HG02981 (cell line): ENCODE data around the gene NTRK3.
"Not testable (repeated sequence)": the region's sequence is repeated elsewhere in the genome, so short reads cannot be mapped to it uniquely, and the experiment has no call there.

Experiments
- ATAC-seq: cut with Tn5 transposase; IDR thresholded peaks from one replicate; pipeline ENCODE4 v1.9.1; 2021; ENCODE audit warnings: mild to moderate bottlenecking, moderate library complexity; ENCODE audit not compliant: unreplicated experiment

Gene NTRK3

DNA sequence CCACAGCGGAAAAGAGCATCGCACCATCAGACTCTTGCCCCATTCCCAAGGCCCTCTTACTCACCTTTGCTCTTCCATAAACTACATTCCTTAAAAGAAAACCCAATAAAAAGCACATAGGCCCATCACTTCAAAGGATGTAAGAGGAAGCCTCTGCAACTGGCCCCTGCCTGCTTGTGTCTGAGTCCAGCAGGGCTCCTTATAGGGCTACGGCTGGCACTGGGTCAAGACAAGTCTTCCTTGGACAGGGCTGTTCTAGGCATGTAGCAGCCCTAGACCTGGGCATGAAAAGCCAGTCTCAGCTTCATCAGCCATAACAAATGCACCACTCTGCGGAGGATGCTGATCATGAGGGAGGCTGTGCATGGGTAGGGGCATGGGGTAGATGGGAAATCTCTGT lies 218.3 kb downstream of the NTRK3 start:
- no peak for ATAC-seq

DNA sequence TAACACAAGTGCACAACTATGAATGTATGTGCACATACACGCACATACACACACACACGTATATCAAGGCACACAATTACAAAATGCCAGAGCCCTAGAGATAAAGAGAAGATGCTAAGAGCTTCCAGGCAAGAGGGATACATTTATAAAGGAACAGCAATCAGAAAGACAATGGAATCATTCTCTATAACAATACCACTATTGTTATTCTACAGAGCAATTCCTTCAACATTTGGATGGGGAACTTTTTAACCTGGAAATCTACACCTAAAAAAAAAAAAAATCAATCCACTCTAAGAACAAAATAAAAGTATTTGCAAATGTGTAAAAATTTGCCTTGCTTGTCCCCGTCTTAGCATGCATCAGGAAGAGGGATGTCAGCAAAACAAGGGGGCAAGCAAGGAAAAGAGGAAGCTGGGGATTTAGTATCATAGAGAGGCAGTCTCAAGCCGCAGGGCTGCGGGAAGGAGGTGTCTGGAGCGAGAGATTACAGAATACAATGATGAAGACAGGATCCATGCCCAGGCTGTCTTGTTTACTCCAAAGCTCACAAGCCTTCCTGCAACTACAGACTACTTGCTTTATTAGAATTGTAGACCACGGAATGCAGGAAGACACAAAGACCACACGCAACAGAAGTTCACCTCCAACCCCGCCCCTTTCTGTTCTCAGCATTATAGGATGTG lies 220.2 kb downstream of the NTRK3 start:
- ATAC-seq, result no peak

DNA sequence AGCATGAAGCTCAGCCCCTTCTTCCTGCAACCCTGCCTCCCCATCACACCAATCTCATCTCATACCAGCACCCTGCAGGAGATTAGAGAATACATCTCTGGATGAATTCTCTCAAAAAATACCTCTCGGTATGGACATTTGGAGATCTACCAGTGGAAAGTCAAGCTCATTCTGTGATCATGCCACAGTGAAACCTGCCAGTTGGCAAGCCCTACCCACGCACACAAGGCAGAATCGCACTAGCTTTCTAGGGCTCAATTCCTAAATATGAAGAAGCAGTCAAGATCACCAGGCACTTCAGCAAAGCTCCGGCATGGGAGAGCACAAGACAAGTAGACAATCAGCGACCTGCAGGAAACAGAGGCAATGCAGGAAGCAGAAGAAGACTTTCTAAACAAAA lies 221.2 kb downstream of the NTRK3 start:
- ATAC-seq, result no peak

DNA sequence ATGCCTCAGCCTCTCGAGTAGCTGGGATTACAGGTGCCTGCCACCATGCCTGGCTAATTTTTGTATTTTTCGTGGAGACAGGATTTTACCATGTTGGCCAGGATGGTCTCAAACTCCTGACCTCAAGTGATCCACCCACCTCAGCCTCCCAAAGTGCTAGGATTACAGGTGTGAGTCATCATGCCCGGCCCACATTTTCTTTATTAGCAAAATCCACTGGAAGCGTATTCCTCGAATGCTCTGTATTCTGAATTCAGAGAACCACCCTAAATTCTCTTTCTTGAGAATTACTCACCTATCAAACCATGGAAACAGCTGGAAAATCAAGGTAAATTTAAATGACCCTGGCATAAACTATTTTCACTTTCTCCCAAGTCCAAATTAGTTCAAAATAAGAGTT lies 223.1 kb downstream of the NTRK3 start:
- not testable (repeated sequence) for ATAC-seq

DNA sequence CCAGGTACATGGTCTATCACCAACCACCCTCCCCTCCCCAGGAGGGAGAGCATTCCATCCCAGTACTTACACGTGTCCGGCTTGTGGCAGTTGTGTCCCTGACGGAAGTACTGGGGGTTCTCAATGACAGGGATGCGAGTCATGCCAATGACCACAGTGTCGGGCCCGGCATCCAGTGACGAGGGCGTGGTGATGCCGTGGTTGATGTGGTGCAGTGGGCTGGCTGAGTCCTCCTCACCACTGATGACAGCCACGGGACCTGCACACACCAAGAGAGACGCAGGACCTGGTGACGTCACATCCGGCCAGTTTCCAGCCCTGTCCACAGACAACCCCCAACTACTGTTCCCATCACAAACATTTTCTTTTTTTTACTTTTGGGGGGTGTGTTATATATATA lies 223.8 kb downstream of the NTRK3 start:
- no peak for ATAC-seq

DNA sequence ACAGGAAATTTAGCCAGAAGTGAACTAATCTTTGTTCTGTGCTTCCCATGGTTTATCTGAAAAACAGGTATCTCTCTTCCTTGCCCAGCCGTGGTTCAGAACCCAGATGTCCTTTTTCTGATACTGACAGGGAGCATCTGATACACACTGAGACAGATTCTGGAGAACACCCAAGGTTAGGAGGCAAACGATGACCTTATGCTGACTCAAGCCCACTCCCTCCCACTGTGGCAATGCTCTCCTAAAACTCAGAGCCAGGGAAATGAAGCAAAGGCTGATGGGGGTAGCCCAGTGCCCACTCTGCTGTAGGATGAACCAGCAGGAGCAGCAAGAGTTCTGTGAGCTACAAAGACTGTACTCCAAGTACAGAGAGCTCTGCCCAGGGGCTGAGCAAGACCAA lies 225.1 kb downstream of the NTRK3 start:
- ATAC-seq, result no peak

DNA sequence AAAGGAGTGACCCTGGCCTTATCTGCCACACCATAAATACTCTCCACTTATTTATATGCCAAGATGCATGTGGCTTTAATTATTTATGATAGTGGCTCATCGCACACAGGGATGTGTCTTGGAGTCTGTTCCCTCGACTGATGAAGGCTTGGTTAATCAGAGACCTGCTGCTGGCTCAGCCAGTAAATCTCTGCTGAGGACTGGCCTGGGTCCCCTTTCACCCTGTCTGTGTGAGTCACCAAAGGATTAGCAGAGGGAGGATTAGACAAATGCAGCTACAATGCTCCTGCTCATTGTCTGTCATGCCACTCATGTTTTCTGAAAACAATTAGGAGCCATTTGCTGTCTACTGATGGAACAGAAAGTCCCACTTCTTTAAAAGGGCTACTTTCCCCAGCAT lies 226.8 kb downstream of the NTRK3 start:
- no peak for ATAC-seq

DNA sequence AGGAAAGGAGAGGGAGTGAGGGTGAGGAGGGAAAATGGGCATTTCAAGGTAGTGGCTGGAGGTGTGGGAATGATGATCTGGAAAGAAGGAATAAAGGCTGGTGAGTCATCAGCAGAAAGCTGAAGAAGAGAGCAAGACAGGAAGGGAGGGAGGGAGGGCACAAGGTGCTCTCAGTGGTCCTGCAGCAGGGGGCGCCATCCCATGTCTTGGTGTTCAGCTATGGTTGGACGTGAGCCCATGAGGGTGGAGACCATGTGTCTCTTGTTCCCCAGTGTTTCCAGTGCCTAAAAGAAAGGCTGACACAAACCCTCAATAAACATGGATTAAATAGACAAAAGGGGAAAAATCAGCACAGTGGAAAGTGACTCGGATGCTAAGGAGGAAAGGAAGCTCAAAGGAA lies 228.5 kb downstream of the NTRK3 start:
- no peak for ATAC-seq

DNA sequence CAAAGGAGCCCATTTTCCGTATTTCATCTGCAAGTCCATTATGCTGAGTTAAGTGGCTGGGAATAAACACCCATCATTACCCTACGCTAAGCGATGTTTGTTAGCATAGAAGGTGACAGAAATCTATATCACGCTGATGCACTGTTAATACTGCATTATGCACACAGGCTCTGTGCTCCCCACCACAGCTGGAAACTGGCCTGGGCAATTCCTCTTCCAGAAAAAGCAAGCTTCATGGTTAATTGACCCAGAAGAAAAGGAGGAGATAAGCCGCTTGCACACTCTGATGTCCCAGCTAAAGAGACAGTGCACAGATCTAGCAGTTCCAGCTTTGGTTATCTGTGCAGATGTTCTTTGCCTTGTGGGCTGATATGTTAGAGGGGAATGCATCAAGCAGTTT lies 232.6 kb downstream of the NTRK3 start:
- no peak for ATAC-seq

DNA sequence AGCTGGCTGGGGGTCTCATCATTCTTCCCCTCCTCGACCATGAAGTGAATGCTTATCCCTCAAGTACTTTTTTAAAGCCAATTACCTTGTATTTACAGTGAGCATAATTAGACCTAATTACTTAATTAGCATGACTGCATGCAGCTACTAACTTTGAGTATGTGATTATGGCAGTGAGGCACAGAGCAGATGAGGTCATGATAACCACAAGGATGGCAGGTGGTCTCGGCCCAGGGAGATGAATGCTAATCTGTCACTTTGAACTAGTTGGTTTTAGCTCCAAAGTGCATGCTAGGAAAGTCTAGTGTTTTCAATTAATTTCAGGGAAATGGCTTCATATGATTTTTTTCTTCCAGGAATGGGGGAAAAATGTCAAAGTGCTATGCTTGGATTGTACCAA lies 233.8 kb downstream of the NTRK3 start:
- ATAC-seq, result no peak

DNA sequence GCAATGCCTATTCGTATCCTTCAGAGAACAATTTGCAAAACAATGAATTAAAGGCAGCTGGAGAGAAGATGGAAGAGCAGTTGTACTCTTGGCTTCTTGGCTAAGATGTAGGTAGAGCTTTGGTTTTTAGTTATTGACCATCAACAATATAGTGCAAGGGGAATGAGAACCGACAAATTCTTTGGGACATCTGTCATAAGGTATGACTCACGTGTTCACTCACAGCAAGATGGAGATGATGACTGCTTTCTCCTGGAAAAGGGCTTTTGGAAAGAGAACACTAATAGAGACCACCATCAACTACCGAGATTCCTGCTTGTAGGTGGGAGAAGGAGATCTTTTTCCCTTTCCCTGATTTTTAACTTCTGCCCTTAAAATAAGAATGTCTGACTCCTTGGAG lies 234.9 kb downstream of the NTRK3 start:
- no peak for ATAC-seq

DNA sequence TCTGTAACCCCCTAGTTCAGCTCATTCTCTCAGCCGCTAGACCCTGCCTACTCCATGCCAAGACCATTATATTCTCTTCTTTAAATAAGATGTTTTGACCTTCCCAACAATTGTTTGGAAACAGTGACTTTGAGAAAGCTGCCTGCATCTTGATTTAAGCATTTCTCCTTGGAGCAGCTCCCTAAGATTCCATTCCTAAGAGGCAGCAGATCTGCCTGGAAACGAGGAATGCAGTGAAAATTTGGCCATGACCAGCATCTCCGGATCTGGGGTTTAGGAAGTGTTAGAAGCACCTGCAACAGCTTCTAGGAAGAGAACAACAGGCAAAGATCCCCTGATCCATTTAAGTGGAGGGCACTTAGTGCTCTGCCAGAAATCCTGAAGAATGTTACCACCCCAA lies 235.7 kb downstream of the NTRK3 start:
- ATAC-seq, result no peak

DNA sequence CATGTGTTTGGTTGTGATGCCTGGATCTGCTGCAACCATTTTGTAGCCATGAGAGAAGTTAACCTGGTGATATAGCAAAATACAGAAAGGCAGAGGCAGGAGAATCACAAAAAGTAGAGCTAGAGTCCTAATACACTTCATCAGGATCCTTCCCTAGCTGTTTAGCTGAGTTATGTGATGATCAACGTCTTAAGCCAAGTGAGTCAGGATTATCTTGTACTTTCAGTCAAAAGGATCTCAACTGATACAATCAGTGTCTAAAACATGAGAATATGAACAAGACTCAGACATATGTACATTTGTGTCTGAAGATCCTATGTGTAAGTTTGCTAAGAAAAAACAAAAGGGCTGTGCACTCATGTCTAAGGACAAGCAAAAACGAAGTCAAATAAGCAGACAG lies 236.9 kb downstream of the NTRK3 start:
- no peak for ATAC-seq

DNA sequence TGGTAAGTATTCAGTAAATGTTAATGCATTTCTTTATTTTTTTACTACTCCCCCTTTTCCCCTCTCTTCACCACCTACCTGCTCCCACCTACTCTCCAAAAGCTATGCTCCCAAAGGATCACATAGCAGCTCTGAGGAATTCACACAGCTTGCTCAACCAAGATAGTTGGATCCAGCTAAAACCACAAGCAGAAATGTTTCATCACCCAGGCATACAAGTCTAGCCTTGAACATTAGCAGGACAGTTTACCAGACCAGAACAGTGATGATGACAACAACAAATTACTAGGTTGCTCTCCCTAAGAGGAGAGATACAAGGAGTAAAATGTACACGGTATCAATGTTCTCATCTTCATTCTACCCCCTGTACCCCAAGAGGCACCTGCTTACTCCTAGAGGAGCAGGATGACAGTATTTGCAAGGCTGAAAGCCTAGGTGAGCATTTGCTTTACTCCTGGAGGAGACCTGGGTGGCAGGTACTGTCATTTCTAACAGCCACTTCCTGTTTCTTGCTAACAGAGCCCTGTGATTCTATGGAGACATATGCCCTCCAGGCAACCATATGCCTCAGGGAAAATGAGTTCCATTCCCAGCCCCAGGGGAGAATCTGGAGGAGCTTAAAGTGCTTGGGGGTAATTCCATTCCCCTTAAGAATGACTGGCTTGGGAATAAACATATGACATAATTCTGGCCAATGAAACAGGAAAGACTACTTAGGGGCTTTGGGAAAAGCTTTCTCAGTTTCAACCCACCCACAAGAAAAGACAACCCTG lies 237.5 kb downstream of the NTRK3 start:
- ATAC-seq, result no peak

DNA sequence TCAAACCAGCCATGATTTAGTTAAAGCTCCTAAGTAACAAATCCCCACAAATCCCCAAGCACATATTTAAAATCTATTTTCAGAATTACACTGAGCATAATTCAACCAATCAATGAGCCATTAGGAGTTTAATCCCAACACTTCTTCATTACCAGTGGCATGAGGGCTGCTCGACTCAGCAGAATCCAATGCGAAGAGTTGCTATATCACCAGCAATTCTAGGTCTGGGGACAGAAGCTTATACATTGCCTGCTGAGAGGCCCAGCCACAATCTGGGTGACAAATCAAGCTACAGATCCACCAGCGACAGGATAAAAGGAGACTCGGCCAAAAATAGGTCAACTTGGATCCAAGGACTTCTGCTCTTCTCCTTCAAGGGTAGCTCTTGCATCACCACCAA lies 238.8 kb downstream of the NTRK3 start:
- no peak for ATAC-seq

DNA sequence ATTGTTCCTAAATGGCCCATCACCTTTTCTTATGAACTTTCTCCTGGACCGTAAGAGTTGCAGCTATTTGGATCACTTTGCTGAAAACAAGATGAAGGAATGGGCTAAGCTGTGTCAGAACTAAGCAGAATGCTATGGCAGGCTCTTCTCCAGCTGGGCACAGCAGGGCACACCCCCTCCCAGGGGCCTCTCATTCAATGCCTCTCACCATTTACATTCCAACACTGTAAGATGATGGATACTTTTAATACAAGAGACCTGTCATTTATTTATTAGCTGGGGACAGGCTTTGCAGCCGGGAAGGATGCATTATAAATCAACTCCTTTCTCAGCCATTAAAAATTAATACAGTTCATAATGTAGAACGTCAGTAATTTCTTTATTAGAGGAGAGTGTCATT lies 240.1 kb downstream of the NTRK3 start:
- ATAC-seq, result no peak

DNA sequence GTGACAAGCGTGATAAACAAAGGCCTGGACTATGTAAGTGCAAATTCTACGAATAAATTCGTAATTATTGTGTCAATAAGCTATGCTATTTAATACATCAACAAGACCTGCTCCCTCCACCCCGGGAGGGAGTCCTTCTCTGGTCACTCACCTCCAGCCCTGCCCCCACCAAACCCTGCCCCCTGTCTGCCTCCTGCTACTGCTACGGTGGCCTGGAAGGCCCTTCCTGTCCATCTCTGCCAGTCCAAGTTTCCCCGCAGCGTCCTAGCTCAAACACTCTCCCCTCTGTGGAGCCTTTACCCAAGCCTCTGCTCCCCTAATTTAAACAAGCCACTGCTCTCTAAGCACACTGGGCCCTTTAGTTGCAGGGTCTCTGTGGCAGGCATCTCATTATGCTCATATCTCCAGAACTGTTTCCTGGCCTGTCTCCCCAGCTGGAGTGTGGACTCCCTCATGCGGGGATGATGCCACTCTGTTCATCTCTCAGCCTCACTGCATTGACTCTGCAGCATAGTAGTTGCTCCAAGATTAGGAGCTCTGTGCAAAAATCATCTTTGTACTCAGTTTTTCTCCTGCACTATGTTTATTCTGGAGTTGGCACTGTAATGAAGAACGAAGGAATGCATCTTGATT lies 241.2 kb downstream of the NTRK3 start:
- no peak for ATAC-seq

DNA sequence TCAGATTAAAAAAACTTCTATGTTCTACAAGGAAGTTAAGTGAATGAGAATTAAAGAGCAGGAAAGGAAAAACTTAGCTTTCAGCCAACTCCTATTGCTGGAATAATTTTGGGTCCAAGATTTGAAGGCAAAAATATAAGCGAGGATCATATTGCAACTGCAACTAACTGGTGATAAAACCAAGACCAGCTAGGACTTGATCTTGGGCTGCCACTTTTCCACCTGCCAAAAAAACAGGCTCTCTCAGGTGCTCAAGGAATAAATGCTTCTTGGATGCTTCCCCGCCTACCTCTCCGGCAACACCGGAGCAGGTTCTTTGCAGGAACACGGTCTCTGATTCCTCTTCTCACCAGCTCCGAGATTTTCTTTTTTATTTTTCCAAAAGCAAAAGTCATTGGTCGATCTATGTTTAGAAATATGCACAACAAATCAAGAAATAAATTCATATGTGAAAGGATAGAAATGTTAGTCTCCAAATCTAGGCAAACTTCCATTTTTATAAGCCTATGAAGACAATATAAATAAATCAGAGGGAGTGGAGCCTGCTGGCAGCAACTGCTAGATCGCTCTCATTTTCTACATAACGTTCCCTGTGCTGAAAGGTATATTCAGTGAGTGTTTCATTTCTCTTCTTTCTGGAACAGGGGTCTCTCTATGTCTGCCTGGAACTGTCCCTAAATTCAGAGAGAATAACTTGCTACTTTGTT lies 241.9 kb downstream of the NTRK3 start:
- ATAC-seq, result no peak

DNA sequence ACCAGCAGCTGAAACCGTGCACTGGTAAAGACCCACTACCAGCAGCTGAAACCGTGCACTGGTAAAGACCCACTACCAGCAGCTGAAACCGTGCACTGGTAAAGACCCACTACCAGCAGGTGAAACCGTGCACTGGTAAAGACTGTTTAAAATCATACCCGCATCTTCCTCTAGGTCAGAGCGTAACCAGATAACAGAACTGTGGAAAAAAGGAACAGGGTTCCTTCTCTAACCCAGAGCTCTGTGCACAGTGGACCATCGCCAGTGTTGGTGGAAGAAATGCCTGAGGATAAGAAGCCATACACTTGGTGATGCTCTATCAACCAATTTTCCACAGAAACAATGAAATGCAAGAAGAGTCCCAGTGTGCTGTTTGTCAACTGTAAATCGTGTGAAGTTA lies 243.4 kb downstream of the NTRK3 start:
- no peak for ATAC-seq

DNA sequence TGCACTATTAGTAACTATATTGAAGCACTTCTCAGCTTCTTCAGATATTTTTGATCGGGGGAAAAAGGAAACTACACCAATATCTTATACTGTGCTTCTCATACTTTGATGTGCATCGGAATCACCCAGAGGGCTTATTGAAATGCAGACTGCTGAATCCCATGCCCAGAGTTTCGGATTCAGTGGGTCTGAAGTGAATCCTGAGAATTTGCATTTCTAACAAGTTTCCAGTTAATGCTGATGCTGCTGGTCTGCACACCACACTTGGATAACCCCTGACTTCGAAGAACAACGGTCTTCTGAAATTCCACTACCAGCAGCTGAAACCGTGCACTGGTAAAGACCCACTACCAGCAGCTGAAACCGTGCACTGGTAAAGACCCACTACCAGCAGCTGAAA lies 243.9 kb downstream of the NTRK3 start:
- ATAC-seq, result no peak

DNA sequence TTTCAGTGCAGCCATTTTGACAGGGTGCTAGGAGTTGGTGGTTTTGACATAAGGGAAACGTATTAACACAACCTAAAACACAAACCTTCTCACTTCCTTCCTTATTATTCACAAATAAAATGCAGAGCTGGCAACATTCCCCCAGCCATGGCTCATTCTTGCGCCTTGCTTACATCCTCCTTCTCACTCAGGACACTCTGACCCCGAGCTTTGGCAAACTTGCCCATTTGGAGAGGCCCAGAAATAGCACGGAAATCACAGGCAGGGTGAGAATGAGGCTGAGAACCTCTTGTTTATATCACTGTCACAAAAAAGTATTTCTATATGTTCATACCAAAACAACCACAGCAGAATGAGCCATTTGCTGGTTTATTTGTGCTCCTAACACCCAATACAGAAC lies 244.3 kb downstream of the NTRK3 start:
- no peak for ATAC-seq

DNA sequence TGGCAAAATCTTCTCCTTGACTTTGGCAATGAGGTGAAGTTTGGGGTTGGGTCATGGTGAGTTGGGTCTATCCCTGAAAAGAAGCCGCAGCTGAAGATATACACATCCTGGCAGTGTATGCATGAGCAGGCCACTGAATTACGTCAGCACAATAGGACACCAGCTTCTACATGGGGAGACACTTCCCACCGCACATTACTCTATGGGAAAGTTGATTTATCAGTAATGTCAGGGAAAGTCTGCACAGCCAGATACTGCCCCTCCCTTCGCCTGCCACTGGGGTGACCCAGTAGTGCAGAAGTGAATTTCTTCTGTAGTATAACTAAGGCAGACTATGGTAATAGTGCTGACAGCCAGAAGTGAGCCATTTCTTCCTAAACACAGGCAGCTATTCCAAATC lies 245.0 kb downstream of the NTRK3 start:
- no peak for ATAC-seq
